Left lobe of liver (tissue), 2 donors: ENCODE results near the gene FAM90A1. TPM values are rescaled to one million over a fixed set of nuclear protein-coding genes. Genes with fewer than 3 reads are reported as not detected.
"Not testable (repeated sequence)": the region's sequence is repeated elsewhere in the genome, so short reads cannot be mapped to it uniquely, and the experiment has no call there.

Experiments used
- ATAC-seq: fragments of 200-7000 bp; cut with Tn5 transposase; one replicate; pipeline ENCODE4 v1.9.1; 2020; ENCODE audit warnings: mild to moderate bottlenecking, moderate library complexity
- DNase-seq: peaks from one replicate; pipeline ENCODE4 v3.0.0-alpha.2; 2020; ENCODE audit warnings: low spot score
- total RNA-seq: library from RNA; stranded (reverse); gene quantifications from one replicate; pipeline ENCODE4 v1.2.1, GENCODE V29; 2021
- donor health status: DM: no; HTN: no; CAD: no; lungs with moderate emphysema.
- donor health status: DM: no; HTN: yes; CAD: no.

Gene FAM90A1
- total RNA-seq, 1 donor from 2014 or later: not detected

GRCh38 chr12:8181271-8181670 is 46.1 kb downstream of the FAM90A1 start:
- not testable (repeated sequence) for ATAC-seq, DNase-seq

GRCh38 chr12:8179989-8180585 is 47.3 kb downstream of the FAM90A1 start:
- ATAC-seq: peak; percentile 51
- DNase-seq: peak; percentile 76

DNA sequence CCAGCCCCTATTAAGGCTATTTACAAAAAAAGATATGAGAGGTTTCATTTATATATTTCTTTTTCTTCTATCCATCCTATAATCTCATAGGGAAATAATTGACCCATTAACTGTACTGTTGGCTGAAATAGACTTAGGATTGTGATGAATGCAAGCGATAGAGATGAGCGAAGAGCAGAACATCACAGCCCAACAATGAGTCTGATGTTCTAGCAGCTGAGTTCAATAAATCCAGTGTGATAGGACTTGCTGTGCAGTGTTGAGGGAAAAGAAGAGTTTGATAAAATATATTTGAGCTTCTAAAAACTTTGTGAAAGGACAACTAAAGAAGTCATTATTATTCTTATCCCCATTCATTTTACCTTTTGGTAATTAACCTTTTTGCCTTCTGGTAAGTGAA is 54.5 kb downstream of the FAM90A1 start:
- not testable (repeated sequence) for DNase-seq, ATAC-seq

Other genes with a start within 250 kb of the FAM90A1 start
- 5.2 TPM for gene FOXJ2, start 194.9 kb downstream of the FAM90A1 start, total RNA-seq
- 2.3 TPM for gene C3AR1, start 161.3 kb downstream of the FAM90A1 start, total RNA-seq
- gene NECAP1, start 145.3 kb downstream of the FAM90A1 start, total RNA-seq: 14.2 TPM
- 0.33 TPM for gene CLEC4A, start 104.0 kb downstream of the FAM90A1 start, total RNA-seq
- not detected for gene ZNF705A, start 70.6 kb downstream of the FAM90A1 start, total RNA-seq
- not detected for gene CLEC6A, start 228.3 kb upstream of the FAM90A1 start, total RNA-seq